ENCODE data around the gene SOWAHC.
"Not testable (repeated sequence)": the region's sequence is repeated elsewhere in the genome, so short reads cannot be mapped to it uniquely, and the experiment has no call there.

Gene SOWAHC

GRCh38 chr2:109615637-109616144 lies 1.5 kb downstream of the SOWAHC start:
- DNase-seq = no peak

- DNase-seq = no peak
Measured at GRCh38 chr2:109616184-109616583, 2.0 kb downstream of the SOWAHC start.

- DNase-seq = no peak
Measured at GRCh38 chr2:109619032-109619615, 5.0 kb downstream of the SOWAHC start.

GRCh38 chr2:109623297-109623696 lies 9.1 kb downstream of the SOWAHC start:
- DNase-seq = no peak

GRCh38 chr2:109623923-109624322 lies 9.8 kb downstream of the SOWAHC start:
- no peak for DNase-seq

GRCh38 chr2:109624339-109624738 lies 10.2 kb downstream of the SOWAHC start:
- no peak for DNase-seq

- DNase-seq = not testable (repeated sequence)
Measured at GRCh38 chr2:109628321-109628720, 14.2 kb downstream of the SOWAHC start.

GRCh38 chr2:109629867-109630266 lies 15.7 kb downstream of the SOWAHC start:
- DNase-seq = no peak

- no peak for DNase-seq
Measured at GRCh38 chr2:109630441-109631430, 16.6 kb downstream of the SOWAHC start.

- no peak for DNase-seq
Measured at GRCh38 chr2:109631741-109632140, 17.6 kb downstream of the SOWAHC start.

GRCh38 chr2:109632158-109632789 lies 18.1 kb downstream of the SOWAHC start:
- DNase-seq = no peak

- no peak for DNase-seq
Measured at GRCh38 chr2:109633284-109633961, 19.3 kb downstream of the SOWAHC start.

GRCh38 chr2:109635426-109636304 lies 21.5 kb downstream of the SOWAHC start:
- no peak for DNase-seq

GRCh38 chr2:109636317-109636716 lies 22.2 kb downstream of the SOWAHC start:
- DNase-seq = no peak

GRCh38 chr2:109637749-109638570 lies 23.8 kb downstream of the SOWAHC start:
- no peak for DNase-seq

- DNase-seq = no peak
Measured at GRCh38 chr2:109638795-109639194, 24.6 kb downstream of the SOWAHC start.

- not testable (repeated sequence) for DNase-seq
Measured at GRCh38 chr2:109640000-109640399, 25.8 kb downstream of the SOWAHC start.

- peak; percentile 46 for DNase-seq
Measured at GRCh38 chr2:109644571-109645275, 30.6 kb downstream of the SOWAHC start.

GRCh38 chr2:109645412-109646184 lies 31.4 kb downstream of the SOWAHC start:
- DNase-seq = no peak
